Effector memory CD4-positive, alpha-beta T cell (primary cell): ENCODE data around the gene USP7.
"Not testable (repeated sequence)": the region's sequence is repeated elsewhere in the genome, so short reads cannot be mapped to it uniquely, and the experiment has no call there.

Experiments
- DNase-seq, 3 donors: peaks; one replicate each; pipeline ENCODE4 v3.0.0-alpha.2; 2020
- H3K27ac ChIP-seq: 2 replicates; pipeline ENCODE4 v1.7.0; 2013; ENCODE audit warnings: mild to moderate bottlenecking, low read length, moderate library complexity; ENCODE audit not compliant: insufficient read depth, poor library complexity, severe bottlenecking
- H3K27me3 ChIP-seq: replicated peaks from 2 replicates; pipeline ENCODE4 v1.7.0; 2013; ENCODE audit warnings: mild to moderate bottlenecking, low read length; ENCODE audit not compliant: insufficient read depth, control insufficient read depth, poor library complexity, severe bottlenecking
- H3K36me3 ChIP-seq: 2 replicates; pipeline ENCODE4 v1.7.0; 2013; ENCODE audit warnings: mild to moderate bottlenecking, low read length, moderate library complexity; ENCODE audit not compliant: control insufficient read depth, insufficient read depth
- H3K4me1 ChIP-seq: 2 replicates; pipeline ENCODE4 v1.7.0; 2013; ENCODE audit warnings: low read length, mild to moderate bottlenecking; ENCODE audit not compliant: control insufficient read depth, insufficient read depth, poor library complexity, severe bottlenecking
- H3K4me3 ChIP-seq: 2 replicates; pipeline ENCODE4 v1.7.0; 2013; ENCODE audit warnings: low read length, low read depth, mild to moderate bottlenecking; ENCODE audit not compliant: insufficient read depth, poor library complexity, severe bottlenecking
- H3K9me3 ChIP-seq: 2 replicates; pipeline ENCODE4 v1.7.0; 2013; ENCODE audit warnings: mild to moderate bottlenecking, low read length, moderate library complexity; ENCODE audit not compliant: control insufficient read depth

Gene USP7

DNA sequence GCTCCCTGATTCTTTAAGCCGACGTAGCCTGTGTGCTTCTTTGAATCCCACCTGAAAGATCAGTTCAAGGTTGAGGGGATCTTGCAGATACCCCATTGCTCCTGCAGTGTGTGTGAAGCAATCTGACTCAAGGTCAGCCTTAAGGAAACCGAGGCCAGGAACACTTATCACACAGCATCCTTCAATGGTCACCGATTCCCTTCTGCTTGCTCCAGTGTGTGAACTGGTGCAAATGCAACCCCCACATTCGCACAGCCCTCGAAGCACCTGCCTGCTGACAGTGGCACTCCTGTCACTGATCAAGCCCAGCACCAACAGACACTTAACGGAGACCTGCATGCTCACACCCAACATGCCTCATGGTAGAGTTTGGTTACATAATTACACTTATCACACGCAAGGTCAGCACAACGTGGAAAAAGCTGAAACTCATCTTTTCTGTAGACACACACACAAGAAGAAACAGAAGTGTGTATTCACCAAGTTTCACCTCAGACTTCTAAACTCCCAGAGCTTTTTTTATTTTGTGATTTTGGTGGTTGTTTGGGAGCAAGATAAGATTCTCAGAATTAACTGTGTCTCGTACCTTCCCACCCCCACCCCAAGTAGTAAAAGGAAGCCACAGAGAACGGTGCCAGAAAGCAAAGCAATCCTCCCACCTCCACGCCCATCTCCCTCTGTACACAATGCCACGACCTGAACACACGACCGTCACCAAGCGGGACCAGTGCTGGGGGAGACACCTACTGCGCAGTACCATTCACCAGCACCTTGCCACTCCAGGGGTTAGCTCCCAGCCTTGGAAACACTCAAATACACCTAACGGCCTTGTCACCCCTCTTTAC, 44.4 kb downstream of the USP7 start:
- DNase-seq: no peak
- H3K27ac ChIP-seq: no peak overlapping the region
- H3K9me3 ChIP-seq: no peaks in the 10 kb centered on the region
- peaks cover 16% of the 10 kb centered on the region for H3K4me1 ChIP-seq
- H3K27me3 ChIP-seq: no peaks in the 10 kb centered on the region
- peaks cover 74% of the 10 kb centered on the region for H3K36me3 ChIP-seq
- H3K4me3 ChIP-seq: no peak overlapping the region

DNA sequence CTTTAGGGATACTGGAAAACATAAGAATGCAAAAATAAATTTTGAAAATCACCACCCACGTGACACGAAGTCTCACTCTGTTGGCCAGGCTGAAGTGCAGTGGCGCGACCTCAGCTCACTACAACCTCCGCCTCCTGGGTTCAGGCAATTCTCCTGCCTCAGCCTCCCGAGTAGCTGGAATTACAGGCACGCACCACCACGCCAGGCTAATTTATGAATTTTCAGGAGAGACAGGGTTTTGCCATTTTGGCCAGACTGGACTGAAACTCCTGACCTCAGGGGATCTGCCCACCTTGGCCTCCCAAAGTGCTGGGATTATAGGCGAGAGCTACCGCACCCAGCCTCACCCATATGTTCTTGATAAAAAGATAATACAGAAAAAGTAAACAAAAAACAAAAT, 46.4 kb downstream of the USP7 start:
- not testable (repeated sequence) for DNase-seq, H3K4me3 ChIP-seq, H3K27me3 ChIP-seq, H3K27ac ChIP-seq, H3K9me3 ChIP-seq
- Histone ChIP-seq H3K36me3 (peaks cover 69% of the 10 kb centered on the region), H3K4me1 (peaks cover 12% of the 10 kb centered on the region)

DNA sequence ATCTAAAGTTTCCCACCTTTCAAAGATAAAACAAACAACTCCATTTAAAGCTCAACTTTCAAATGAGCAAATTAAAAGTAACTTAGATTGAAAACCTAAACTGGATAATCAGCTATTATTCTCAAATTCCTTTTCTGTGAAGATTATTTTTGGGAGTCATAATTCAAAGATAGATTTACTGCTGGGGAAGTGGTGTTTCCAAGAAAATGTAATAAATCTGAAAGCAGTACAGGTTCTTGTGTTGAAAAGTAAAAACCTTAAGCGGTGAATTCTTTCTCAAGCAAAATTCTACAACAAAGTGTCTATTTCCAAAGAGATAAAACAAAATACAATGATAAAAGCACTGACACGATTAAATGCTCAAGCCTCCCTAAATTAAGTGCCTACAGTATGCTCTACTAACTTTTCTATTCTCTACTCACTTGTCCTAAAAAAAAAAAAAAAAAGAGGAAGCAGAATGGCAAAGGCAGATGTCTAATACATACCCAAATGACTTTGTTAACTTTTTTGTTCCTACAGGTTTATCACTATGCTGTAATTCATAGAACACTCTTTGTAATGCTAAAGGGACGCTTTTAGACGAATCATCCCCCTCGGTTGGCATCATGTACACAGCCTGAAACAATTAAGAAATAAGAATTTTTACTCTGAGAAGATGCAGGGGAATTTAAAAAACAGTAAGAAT, 47.0 kb downstream of the USP7 start:
- Histone ChIP-seq H3K9me3 (no peaks in the 10 kb centered on the region), H3K36me3 (peaks cover 70% of the 10 kb centered on the region), H3K4me1 (peaks cover 12% of the 10 kb centered on the region), H3K27ac (no peak overlapping the region), H3K4me3 (no peak overlapping the region), H3K27me3 (no peaks in the 10 kb centered on the region)
- DNase-seq: no peak

DNA sequence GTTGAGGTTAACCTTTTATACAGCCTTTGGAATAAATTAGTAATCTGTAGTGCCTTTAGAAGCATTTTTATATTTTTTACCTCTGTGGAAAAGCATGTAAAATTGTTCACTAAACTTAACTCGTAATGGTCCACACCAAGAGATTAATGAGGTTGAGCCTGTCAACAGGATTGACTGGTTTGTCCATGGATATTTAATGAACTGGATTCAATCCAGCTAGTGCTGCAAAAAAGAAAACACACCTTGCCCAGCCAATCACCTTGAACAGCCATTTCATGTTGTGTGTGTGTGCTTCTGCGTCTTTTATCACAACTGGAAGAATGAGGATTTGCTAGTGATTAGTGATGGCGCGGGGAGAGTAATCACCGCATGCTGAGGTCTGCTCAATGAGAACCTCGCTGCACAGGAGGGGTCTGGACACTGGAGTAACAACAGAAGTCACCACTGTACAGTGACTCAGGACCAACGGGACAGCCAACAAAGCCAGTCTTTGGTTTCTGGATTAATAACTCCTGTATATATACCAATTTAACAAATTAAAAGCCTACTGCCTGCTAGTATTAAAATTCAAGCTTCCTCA, 47.9 kb downstream of the USP7 start:
- Histone ChIP-seq H3K4me3 (no peak overlapping the region), H3K36me3 (peaks cover 75% of the 10 kb centered on the region), H3K27me3 (no peaks in the 10 kb centered on the region), H3K4me1 (peaks cover 12% of the 10 kb centered on the region), H3K9me3 (no peaks in the 10 kb centered on the region), H3K27ac (no peak overlapping the region)
- no peak for DNase-seq

DNA sequence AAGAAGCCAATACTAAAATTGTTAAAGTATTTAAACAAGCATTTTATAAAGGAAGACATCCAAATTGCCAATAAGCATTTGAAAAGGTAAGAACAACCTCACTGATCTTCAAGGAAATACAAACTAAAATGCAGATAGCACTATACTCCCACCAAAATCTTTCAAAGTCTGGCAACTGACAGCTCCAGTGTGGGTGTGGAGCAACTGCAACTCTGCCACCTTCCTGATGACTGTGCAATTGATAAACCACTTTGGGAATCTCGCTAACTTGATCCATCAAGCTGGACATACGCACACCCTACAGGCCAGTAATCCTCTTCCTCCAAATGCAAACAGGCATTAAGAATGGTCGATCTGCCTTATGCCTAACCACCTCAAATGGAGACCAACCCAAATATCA, 49.6 kb downstream of the USP7 start:
- Histone ChIP-seq H3K4me1 (peaks cover 7% of the 10 kb centered on the region), H3K9me3 (no peaks in the 10 kb centered on the region), H3K27me3 (no peaks in the 10 kb centered on the region), H3K4me3 (no peak overlapping the region), H3K36me3 (peaks cover 78% of the 10 kb centered on the region), H3K27ac (no peak overlapping the region)
- no peak for DNase-seq

DNA sequence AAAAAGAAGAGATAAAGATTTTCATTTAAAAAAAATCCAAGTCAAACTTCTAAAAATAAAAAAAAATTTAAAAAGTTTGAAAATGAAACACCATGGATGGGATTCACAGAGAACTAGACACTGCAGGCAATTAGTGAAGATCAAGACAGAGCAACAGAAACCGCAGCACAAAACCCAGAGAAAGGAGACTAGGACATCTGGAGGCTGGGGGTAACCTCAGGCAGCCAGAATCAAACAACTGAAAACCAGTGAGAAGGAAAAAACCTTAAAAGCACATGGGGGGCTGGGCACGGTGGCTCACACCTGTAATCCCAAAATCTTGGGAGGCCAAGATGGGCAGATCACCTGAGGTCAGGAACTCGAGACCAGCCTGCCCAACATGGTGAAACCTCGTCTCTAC, 50.9 kb downstream of the USP7 start:
- peaks cover 14% of the 10 kb centered on the region for H3K4me1 ChIP-seq
- H3K9me3 ChIP-seq: no peaks in the 10 kb centered on the region
- peaks cover 76% of the 10 kb centered on the region for H3K36me3 ChIP-seq
- H3K4me3 ChIP-seq: no peak overlapping the region
- no peak overlapping the region for H3K27ac ChIP-seq
- DNase-seq: no peak
- H3K27me3 ChIP-seq: no peaks in the 10 kb centered on the region

DNA sequence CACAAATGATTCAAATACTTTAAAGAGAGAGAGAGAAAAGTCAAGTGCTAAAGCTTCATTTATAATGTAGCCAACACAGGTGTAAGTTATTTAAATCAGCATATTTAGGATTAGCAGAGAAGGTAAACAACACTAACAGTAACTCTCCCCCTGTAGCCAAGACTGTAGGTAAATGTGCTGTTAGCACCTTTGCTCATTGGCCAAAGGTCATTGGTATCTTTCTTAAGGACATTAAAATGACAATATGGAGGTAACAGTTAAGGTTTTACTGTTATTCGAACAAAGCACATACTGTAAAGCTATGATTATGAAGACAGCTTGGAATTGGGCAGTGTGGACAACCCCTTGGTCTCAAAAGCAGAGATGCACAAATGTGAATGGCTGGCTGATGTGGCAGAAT, 52.9 kb downstream of the USP7 start:
- Histone ChIP-seq H3K27me3 (no peaks in the 10 kb centered on the region), H3K4me1 (peaks cover 14% of the 10 kb centered on the region), H3K4me3 (no peak overlapping the region), H3K27ac (no peak overlapping the region), H3K36me3 (peaks cover 80% of the 10 kb centered on the region), H3K9me3 (no peaks in the 10 kb centered on the region)
- DNase-seq: no peak

DNA sequence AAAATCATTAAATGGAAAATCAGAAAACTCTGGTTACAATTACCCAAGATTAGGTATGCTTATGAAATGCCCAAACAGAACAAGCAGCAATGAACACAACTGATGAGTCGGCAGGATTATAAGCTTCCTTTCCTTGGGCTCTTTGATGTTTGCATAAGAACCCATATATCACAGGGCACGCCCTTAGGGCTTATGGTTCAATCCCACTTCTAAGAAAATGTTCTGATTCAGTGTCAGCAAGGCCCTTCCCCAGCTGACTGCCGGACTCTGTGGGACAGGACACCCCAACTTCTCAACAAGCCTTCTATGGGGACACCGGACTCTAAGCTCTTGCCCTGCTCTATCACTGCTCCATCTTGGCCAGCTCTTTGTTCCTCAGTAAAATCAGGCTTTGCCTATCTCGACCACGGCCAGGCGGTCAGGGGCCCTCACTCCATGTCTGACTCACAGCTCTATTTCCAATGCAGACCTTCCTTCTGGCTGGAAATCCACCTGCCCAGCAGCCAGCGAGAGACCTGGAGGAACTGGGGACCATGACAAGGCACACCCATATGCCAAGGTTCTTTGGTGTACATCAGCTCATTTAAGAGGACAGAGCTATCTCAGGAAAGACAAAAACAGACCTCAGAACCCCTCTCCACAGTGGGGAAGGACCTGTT, 54.8 kb downstream of the USP7 start:
- Histone ChIP-seq H3K27me3 (no peaks in the 10 kb centered on the region), H3K27ac (no peak overlapping the region), H3K4me3 (no peak overlapping the region), H3K4me1 (peaks cover 14% of the 10 kb centered on the region), H3K9me3 (no peaks in the 10 kb centered on the region), H3K36me3 (peaks cover 78% of the 10 kb centered on the region)
- no peak for DNase-seq

DNA sequence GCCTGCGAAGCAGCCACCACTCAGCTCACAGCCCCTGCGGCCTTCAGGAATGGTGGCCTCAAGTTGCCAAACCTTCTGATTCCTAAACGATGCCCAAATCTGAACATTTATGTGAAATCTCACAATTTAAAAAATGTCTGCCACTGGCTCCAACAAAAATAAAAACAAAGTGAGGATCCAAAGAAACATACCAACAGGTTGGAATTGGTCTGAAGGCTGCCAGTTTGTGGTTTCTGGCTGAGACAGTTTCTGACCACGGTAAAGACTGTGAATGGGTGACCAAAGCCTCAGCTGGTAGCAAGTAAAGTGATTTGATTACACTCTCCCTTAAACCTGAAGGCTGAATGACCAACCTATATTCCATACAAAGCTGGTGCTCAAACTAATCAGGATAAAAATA, 56.6 kb downstream of the USP7 start:
- H3K27ac ChIP-seq: no peak overlapping the region
- H3K27me3 ChIP-seq: no peaks in the 10 kb centered on the region
- H3K4me3 ChIP-seq: no peak overlapping the region
- peaks cover 89% of the 10 kb centered on the region for H3K36me3 ChIP-seq
- H3K4me1 ChIP-seq: peaks cover 14% of the 10 kb centered on the region
- no peaks in the 10 kb centered on the region for H3K9me3 ChIP-seq
- no peak for DNase-seq
